HepG2 (cell line): Measurements from ENCODE around the gene TTF2. TPM values are rescaled to one million over a fixed set of nuclear protein-coding genes. Genes with fewer than 3 reads are reported as not detected.

Source experiments
- ARNT2 ChIP-seq: sonication (generic); formaldehyde crosslinking; IDR thresholded peaks from 2 replicates; pipeline ENCODE4 v1.8.0; 2022; ENCODE audit warnings: mild to moderate bottlenecking, low read depth, missing genetic modification reagents, moderate library complexity
- HNRNPLL ChIP-seq: fragments of 200-400 bp; formaldehyde crosslinking; IDR thresholded peaks from 2 replicates; pipeline ENCODE4 v1.6.1; 2017; ENCODE audit warnings: mild to moderate bottlenecking, low read depth, low read length; ENCODE audit not compliant: poor library complexity, severe bottlenecking
- MEF2D ChIP-seq: sonication (generic); formaldehyde crosslinking; IDR thresholded peaks from 2 replicates; pipeline ENCODE4 v1.5.1; 2020; ENCODE audit warnings: mild to moderate bottlenecking, missing genetic modification reagents
- MTA3 ChIP-seq: sonication (generic); formaldehyde crosslinking; IDR thresholded peaks from 2 replicates; pipeline ENCODE4 v1.4.0; 2020; ENCODE audit warnings: missing genetic modification reagents
- NFE2L2 ChIP-seq: fragments of 150-350 bp; IDR thresholded peaks from 2 replicates; pipeline ENCODE4 v1.6.1; 2014; ENCODE audit warnings: low read length
- SIX1 ChIP-seq: sonication (generic); formaldehyde crosslinking; IDR thresholded peaks from 2 replicates; pipeline ENCODE4 v1.4.0; 2020; ENCODE audit warnings: missing genetic modification reagents, borderline replicate concordance
- SNRNP70 ChIP-seq: fragments of 200-400 bp; formaldehyde crosslinking; IDR thresholded peaks from 2 replicates; pipeline ENCODE4 v1.6.1; 2017; ENCODE audit warnings: mild to moderate bottlenecking, low read depth, low read length, moderate library complexity
- SUZ12 ChIP-seq: fragments of 150-350 bp; IDR thresholded peaks from 2 replicates; pipeline ENCODE4 v1.6.1; 2014; ENCODE audit warnings: low read depth, low read length
- TBX2 ChIP-seq: sonication (generic); formaldehyde crosslinking; IDR thresholded peaks from 2 replicates; pipeline ENCODE4 v1.5.0; 2020; ENCODE audit warnings: missing genetic modification reagents, mild to moderate bottlenecking, borderline replicate concordance
- TSC22D2 ChIP-seq: sonication (generic); formaldehyde crosslinking; IDR thresholded peaks from 2 replicates; pipeline ENCODE4 v1.5.1; 2020; ENCODE audit warnings: missing genetic modification reagents, mild to moderate bottlenecking, borderline replicate concordance
- ZC3H4 ChIP-seq: sonication (generic); formaldehyde crosslinking; IDR thresholded peaks from 2 replicates; pipeline ENCODE4 v1.4.0; 2020; ENCODE audit warnings: missing genetic modification reagents, borderline replicate concordance
- ZFP41 ChIP-seq: sonication (generic); formaldehyde crosslinking; IDR thresholded peaks from 2 replicates; pipeline ENCODE4 v1.4.0; 2020; ENCODE audit warnings: mild to moderate bottlenecking, missing genetic modification reagents, borderline replicate concordance
- ZNF543 ChIP-seq: sonication (generic); formaldehyde crosslinking; IDR thresholded peaks from 2 replicates; pipeline ENCODE4 v1.4.0; 2020; ENCODE audit warnings: mild to moderate bottlenecking, missing genetic modification reagents
- ZNF709 ChIP-seq: sonication (generic); formaldehyde crosslinking; IDR thresholded peaks from 2 replicates; pipeline ENCODE4 v1.5.0; 2020; ENCODE audit warnings: mild to moderate bottlenecking, missing genetic modification reagents
- polyA plus RNA-seq, 8 experiments: library from polyadenylated mRNA; depleted of rRNA in 3 of 8; stranded (reverse) in 7 of 8; unstranded in 1 of 8; fragments of >200 nt; fragmentation: Illumina TruSeq in 4 of 8; extraction: Trizol in 4 of 8; gene quantifications; 2 replicates each; pipeline versions ENCODE4 v1.2.1 to v1.2.3, GENCODE V29; 2011 to 2016; ENCODE audit warnings: low read depth in 4 of 8, missing spikeins in 1 of 8, mixed read lengths in 1 of 8; ENCODE audit not compliant: insufficient read depth in 1 of 8
- total RNA-seq, 5 experiments: library from RNA; depleted of rRNA; stranded (reverse); fragments of >200 nt; fragmentation: Illumina TruSeq; extraction: Trizol; gene quantifications; 2 replicates each; pipeline ENCODE4 v1.2.3, GENCODE V29; 2016; ENCODE audit warnings: low read depth in 1 of 5
- TF ChIP-seq, protein P1 (sequence below): sonication (generic); formaldehyde crosslinking; IDR thresholded peaks from 2 replicates; pipeline ENCODE4 v1.5.1; 2020; ENCODE audit warnings: missing genetic modification reagents, mild to moderate bottlenecking, borderline replicate concordance
- TF ChIP-seq, protein P2 (sequence below): IDR thresholded peaks from 2 replicates; pipeline ENCODE4 v1.6.1; 2016; ENCODE audit warnings: control low read depth
- TF ChIP-seq, protein P3 (sequence below): sonication (generic); formaldehyde crosslinking; IDR thresholded peaks from one replicate; pipeline ENCODE4 v1.5.1; 2020; ENCODE audit warnings: mild to moderate bottlenecking, missing genetic modification reagents; ENCODE audit errors: not compliant biosample characterization
- TF ChIP-seq, protein P4 (sequence below): sonication (generic); formaldehyde crosslinking; IDR thresholded peaks from 2 replicates; pipeline ENCODE4 v1.8.1; 2022; ENCODE audit warnings: mild to moderate bottlenecking, missing genetic modification reagents

The TTF2 gene
- total and polyA plus RNA-seq, 2 of the 13 experiments (the other 11 are each of a cell fraction or from before 2014, with no cell fraction given): 12.8 to 48.9 TPM

DNA sequence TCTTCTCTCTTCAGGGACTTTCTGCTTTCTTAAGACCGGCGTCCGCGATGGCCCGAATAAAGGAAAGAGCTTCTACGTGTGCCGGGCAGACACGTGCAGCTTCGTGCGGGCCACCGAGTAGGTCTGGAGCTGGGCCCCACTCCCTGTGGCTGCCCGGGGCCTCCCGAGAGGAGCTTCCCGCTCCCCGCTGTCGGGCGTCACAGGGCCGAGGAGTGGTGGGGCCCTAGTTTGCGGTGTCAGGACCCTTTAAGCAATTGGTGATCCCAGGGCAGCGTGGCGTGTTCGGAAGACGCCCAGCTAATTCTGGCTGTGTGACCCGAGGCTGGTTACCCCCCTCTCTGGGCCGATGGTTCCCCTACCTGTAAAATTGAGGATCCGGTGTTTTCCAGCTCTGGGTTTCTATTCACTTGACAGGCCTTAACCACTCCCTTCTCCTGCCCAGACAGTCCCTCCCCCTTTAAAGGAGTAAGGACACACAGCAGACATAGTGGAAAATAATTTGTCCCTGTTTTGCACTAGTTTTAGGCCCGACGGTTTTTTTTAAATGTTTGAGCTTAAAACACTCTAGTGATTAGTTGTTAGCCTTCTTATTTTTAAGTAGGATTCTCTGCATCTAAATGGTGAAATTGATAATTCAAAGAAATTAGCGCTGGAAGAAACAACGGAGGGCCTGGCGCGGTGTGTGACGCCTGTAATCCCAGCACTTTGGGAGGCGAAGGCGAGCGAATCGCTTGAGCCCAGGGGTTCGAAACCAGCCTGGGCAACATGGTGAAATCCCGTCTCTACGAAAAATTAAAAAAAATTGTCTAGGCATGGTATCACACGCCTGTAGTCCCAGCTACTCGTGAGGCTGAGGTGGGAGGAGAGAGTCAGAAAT, 553 bp downstream of the TTF2 start (continued):
- TF ChIP-seq TSC22D2 (CRISPR knock-in tag) (no peak), ZNF709 (CRISPR knock-in tag) (no peak; the same call in 1 of the 2 replicates), ARNT2 (CRISPR knock-in tag) (no peak; the same call in 1 of the 2 replicates), NFE2L2 (no peak), SIX1 (CRISPR knock-in tag) (no peak), HNRNPLL (peak; percentile 48), TBX2 (CRISPR knock-in tag) (no peak), MEF2D (CRISPR knock-in tag) (no peak), SNRNP70 (no peak), ZC3H4 (no peak), ZNF543 (CRISPR knock-in tag) (no peak), MTA3 (CRISPR knock-in tag) (no peak), ZFP41 (CRISPR knock-in tag) (no peak), SUZ12 (no peak)
- TF ChIP-seq, protein P1, sequence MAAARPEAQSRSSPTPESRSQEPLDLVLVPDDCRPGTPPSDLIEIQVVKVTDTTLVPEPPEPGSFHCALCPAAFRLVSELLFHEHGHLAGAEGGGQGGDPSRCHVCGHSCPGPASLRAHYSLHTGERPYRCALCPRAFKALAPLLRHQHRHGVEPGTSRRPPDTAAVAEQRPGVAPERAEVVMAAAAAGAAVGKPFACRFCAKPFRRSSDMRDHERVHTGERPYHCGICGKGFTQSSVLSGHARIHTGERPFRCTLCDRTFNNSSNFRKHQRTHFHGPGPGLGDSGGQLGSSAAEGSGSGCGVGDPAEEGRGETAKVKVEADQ (CRISPR knock-in tag): no peak
- TF ChIP-seq, protein P2, sequence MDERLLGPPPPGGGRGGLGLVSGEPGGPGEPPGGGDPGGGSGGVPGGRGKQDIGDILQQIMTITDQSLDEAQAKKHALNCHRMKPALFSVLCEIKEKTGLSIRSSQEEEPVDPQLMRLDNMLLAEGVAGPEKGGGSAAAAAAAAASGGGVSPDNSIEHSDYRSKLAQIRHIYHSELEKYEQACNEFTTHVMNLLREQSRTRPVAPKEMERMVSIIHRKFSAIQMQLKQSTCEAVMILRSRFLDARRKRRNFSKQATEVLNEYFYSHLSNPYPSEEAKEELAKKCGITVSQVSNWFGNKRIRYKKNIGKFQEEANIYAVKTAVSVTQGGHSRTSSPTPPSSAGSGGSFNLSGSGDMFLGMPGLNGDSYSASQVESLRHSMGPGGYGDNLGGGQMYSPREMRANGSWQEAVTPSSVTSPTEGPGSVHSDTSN: no peak
- TF ChIP-seq, protein P3, sequence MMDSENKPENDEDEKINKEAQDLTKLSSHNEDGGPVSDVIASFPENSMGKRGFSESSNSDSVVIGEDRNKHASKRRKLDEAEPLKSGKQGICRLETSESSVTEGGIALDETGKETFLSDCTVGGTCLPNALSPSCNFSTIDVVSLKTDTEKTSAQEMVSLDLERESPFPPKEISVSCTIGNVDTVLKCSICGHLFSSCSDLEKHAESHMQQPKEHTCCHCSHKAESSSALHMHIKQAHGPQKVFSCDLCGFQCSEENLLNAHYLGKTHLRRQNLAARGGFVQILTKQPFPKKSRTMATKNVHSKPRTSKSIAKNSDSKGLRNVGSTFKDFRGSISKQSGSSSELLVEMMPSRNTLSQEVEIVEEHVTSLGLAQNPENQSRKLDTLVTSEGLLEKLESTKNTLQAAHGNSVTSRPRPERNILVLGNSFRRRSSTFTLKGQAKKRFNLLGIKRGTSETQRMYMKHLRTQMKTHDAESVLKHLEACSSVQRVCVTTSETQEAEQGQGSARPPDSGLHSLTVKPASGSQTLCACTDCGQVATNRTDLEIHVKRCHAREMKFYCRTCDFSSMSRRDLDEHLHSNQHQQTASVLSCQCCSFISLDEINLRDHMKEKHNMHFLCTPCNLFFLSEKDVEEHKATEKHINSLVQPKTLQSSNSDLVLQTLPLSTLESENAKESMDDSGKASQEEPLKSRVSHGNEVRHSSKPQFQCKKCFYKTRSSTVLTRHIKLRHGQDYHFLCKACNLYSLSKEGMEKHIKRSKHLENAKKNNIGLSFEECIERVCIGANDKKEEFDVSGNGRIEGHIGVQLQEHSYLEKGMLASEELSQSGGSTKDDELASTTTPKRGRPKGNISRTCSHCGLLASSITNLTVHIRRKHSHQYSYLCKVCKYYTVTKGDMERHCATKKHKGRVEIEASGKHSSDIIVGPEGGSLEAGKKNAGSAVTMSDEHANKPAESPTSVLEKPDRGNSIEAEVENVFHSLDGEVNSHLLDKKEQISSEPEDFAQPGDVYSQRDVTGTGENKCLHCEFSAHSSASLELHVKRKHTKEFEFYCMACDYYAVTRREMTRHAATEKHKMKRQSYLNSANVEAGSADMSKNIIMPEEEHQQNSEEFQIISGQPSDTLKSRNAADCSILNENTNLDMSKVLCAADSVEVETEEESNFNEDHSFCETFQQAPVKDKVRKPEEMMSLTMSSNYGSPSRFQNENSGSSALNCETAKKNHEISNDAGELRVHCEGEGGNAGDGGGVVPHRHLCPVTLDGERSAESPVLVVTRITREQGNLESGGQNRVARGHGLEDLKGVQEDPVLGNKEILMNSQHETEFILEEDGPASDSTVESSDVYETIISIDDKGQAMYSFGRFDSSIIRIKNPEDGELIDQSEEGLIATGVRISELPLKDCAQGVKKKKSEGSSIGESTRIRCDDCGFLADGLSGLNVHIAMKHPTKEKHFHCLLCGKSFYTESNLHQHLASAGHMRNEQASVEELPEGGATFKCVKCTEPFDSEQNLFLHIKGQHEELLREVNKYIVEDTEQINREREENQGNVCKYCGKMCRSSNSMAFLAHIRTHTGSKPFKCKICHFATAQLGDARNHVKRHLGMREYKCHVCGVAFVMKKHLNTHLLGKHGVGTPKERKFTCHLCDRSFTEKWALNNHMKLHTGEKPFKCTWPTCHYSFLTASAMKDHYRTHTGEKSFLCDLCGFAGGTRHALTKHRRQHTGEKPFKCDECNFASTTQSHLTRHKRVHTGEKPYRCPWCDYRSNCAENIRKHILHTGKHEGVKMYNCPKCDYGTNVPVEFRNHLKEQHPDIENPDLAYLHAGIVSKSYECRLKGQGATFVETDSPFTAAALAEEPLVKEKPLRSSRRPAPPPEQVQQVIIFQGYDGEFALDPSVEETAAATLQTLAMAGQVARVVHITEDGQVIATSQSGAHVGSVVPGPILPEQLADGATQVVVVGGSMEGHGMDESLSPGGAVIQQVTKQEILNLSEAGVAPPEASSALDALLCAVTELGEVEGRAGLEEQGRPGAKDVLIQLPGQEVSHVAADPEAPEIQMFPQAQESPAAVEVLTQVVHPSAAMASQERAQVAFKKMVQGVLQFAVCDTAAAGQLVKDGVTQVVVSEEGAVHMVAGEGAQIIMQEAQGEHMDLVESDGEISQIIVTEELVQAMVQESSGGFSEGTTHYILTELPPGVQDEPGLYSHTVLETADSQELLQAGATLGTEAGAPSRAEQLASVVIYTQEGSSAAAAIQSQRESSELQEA: no peak
- TF ChIP-seq, protein P4, sequence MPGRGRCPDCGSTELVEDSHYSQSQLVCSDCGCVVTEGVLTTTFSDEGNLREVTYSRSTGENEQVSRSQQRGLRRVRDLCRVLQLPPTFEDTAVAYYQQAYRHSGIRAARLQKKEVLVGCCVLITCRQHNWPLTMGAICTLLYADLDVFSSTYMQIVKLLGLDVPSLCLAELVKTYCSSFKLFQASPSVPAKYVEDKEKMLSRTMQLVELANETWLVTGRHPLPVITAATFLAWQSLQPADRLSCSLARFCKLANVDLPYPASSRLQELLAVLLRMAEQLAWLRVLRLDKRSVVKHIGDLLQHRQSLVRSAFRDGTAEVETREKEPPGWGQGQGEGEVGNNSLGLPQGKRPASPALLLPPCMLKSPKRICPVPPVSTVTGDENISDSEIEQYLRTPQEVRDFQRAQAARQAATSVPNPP: no peak
